ENCODE data around the gene LGR6.

DNA sequence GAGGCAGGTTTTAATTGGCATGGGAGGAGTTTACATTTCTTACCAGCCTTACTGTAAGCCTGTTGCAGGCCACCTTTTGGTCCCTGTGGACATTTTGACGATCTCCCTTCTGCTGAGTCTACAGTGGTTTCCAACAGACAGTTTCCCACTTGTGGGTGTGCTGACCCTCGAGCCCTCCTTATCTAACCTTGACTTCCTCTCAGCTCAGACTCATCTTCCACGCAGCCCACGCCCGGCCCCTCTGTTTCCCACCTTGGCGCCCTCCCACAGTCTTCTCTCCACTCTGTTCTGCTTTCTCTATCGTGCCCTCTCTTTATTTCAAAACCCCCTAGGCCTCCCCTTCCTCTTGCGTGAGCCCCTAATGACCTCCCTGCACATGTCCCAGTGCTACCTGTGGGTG lies 43.0 kb upstream of the LGR6 start:
- TF ChIP-seq, protein P1, sequence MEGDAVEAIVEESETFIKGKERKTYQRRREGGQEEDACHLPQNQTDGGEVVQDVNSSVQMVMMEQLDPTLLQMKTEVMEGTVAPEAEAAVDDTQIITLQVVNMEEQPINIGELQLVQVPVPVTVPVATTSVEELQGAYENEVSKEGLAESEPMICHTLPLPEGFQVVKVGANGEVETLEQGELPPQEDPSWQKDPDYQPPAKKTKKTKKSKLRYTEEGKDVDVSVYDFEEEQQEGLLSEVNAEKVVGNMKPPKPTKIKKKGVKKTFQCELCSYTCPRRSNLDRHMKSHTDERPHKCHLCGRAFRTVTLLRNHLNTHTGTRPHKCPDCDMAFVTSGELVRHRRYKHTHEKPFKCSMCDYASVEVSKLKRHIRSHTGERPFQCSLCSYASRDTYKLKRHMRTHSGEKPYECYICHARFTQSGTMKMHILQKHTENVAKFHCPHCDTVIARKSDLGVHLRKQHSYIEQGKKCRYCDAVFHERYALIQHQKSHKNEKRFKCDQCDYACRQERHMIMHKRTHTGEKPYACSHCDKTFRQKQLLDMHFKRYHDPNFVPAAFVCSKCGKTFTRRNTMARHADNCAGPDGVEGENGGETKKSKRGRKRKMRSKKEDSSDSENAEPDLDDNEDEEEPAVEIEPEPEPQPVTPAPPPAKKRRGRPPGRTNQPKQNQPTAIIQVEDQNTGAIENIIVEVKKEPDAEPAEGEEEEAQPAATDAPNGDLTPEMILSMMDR (conservative IDR thresholded peaks at IDR 0.05; ENCODE audit: low read depth, low read length), result no peak
- no peak for TF ChIP-seq POLR2A (IDR thresholded peaks at IDR 0.05; ENCODE audit: low read depth, low read length)
- no peak for TF ChIP-seq RFX5 (IDR thresholded peaks at IDR 0.05; ENCODE audit: low read depth, low read length)
- no peak for TF ChIP-seq SMC3 (IDR thresholded peaks at IDR 0.05; ENCODE audit: low read depth, low read length)
- no peak for TF ChIP-seq RCOR1 (IDR thresholded peaks at IDR 0.05; ENCODE audit: insufficient replicate concordance, low read length)
- TF ChIP-seq RAD21 (IDR thresholded peaks at IDR 0.05; ENCODE audit: low read length), result no peak
- no peak for TF ChIP-seq CHD1 (IDR thresholded peaks at IDR 0.05; ENCODE audit: low read depth, low read length)
- TF ChIP-seq MAZ (IDR thresholded peaks at IDR 0.05; ENCODE audit: borderline replicate concordance, low read depth, low read length), result no peak
- no peak for TF ChIP-seq MXI1 (IDR thresholded peaks at IDR 0.05; ENCODE audit: borderline replicate concordance, low read depth, low read length)
- no peak for TF ChIP-seq BHLHE40 (IDR thresholded peaks at IDR 0.05; ENCODE audit: low read depth, low read length)
- TF ChIP-seq MAFK (IDR thresholded peaks at IDR 0.05; ENCODE audit: low read depth, low read length), result no peak
- TF ChIP-seq NFE2L2 (IDR thresholded peaks at IDR 0.05; ENCODE audit: low read depth, low read length), result no peak
- no peak for TF ChIP-seq FOS (IDR thresholded peaks at IDR 0.05; ENCODE audit: low read depth, low read length)
